GM12878 (cell line): Measurements from ENCODE around the gene STAG1. TPM values are rescaled to one million over a fixed set of nuclear protein-coding genes. Genes with fewer than 3 reads are reported as not detected.

Source experiments
- ATAC-seq: fragments of 200-7000 bp; cut with Tn5 transposase; 3 replicates; pipeline ENCODE4 v1.9.1; 2020; ENCODE audit warnings: mild to moderate bottlenecking, moderate library complexity
- BruUV-seq: library from RNA; stranded (reverse); fragments of 400-500 nt; replicated peaks from 2 replicates; lab custom pipeline; 2021; lab: Mats Ljungman, UMichigan
- CTCF ChIA-PET: fragments of 300-600 bp; sonication (Branson Sonifier 250); formaldehyde crosslinking; extraction: SDS; loops from one replicate; lab custom pipeline; 2021; ENCODE audit warnings: inconsistent platforms; lab: Yijun Ruan, JAX
- POLR2A ChIA-PET: fragments of 350-600 bp; formaldehyde crosslinking; extraction: SDS; loops from one replicate; lab custom pipeline; 2021; ENCODE audit warnings: inconsistent platforms; lab: Charles Lee
- RAD21 ChIA-PET: fragments of 300-600 bp; sonication (Branson Sonifier 250); formaldehyde crosslinking; loops from one replicate; lab custom pipeline; 2023; ENCODE audit warnings: antibody characterized with exemption; ENCODE audit not compliant: unreplicated experiment; lab: Charles Lee
- SMC1A ChIA-PET: fragments of 300-600 bp; sonication (Branson Sonifier 250); formaldehyde crosslinking; loops from one replicate; lab custom pipeline; 2023; ENCODE audit not compliant: unreplicated experiment, uncharacterized antibody; lab: Charles Lee
- DNase-seq: peaks from one replicate; pipeline ENCODE4 v3.0.0-alpha.2; 2011; ENCODE audit warnings: low read depth, low spot score
- FAIRE-seq: peaks from 3 replicates; lab custom pipeline; 2011; peaks lifted over from hg19 to GRCh38; lab: Jason Lieb, UNC
- H2AFZ ChIP-seq: 2 replicates; pipeline ENCODE4 v1.6.0; 2011; ENCODE audit warnings: low read depth, low read length, control low read depth; ENCODE audit not compliant: control insufficient read depth
- H3K27ac ChIP-seq: 2 replicates; pipeline ENCODE4 v1.5.1; 2011; ENCODE audit warnings: control low read depth; ENCODE audit not compliant: control insufficient read depth, insufficient read depth
- H3K27me3 ChIP-seq, 2 experiments: replicated peaks in 1 of 2; 2 replicates each; pipeline versions ENCODE4 v1.6.0 to v1.6.1; 2011; ENCODE audit warnings: low read length in 1 of 2; ENCODE audit not compliant: control insufficient read depth in 2 of 2, insufficient read depth in 2 of 2
- H3K36me3 ChIP-seq, 2 experiments: 2 replicates each; pipeline ENCODE4 v1.5.1; 2011; ENCODE audit warnings: low read length in 1 of 2; ENCODE audit not compliant: control insufficient read depth in 2 of 2, insufficient read depth in 2 of 2
- H3K4me1 ChIP-seq: 2 replicates; pipeline ENCODE4 v1.6.1; 2011; ENCODE audit warnings: mild to moderate bottlenecking, low read length, moderate library complexity, mixed read lengths; ENCODE audit not compliant: control insufficient read depth, insufficient read depth
- H3K4me2 ChIP-seq: 2 replicates; pipeline ENCODE4 v1.6.0; 2011; ENCODE audit warnings: control low read depth; ENCODE audit not compliant: control insufficient read depth, insufficient read depth
- H3K4me3 ChIP-seq: fragments of 200-600 bp; sonication (generic); 2 replicates; pipeline ENCODE4 v1.5.1; 2016
- H3K79me2 ChIP-seq: 2 replicates; pipeline ENCODE4 v1.6.0; 2011; ENCODE audit warnings: low read length; ENCODE audit not compliant: control insufficient read depth, insufficient read depth
- H3K9ac ChIP-seq: 2 replicates; pipeline ENCODE4 v1.8.0; 2011; ENCODE audit warnings: low read length, control low read depth, mixed read lengths; ENCODE audit not compliant: control insufficient read depth, insufficient read depth
- H3K9me3 ChIP-seq: replicated peaks from 3 replicates; pipeline ENCODE4 v1.5.1; 2011; ENCODE audit warnings: mild to moderate bottlenecking, low read length; ENCODE audit not compliant: control insufficient read depth, insufficient read depth
- H4K20me1 ChIP-seq: 2 replicates; pipeline ENCODE4 v1.6.0; 2011; ENCODE audit not compliant: control insufficient read depth, insufficient read depth
- BRCA1 ChIP-seq: IDR thresholded peaks from 2 replicates; pipeline ENCODE4 v1.6.1; 2011; ENCODE audit warnings: low read depth, low read length, improper control_type of control experiment
- CHD4 ChIP-seq: fragments of 200-600 bp; sonication (generic); IDR thresholded peaks from 2 replicates; pipeline ENCODE4 v1.6.1; 2016; ENCODE audit warnings: mild to moderate bottlenecking
- HCFC1 ChIP-seq: fragments of 150-350 bp; IDR thresholded peaks from 2 replicates; pipeline ENCODE4 v1.6.1; 2014; ENCODE audit warnings: low read length
- IRF4 ChIP-seq: IDR thresholded peaks from 2 replicates; pipeline ENCODE4 v1.6.1; 2011; ENCODE audit warnings: low read depth, low read length
- KDM1A ChIP-seq: fragments of 200-600 bp; sonication (generic); IDR thresholded peaks from 2 replicates; pipeline ENCODE4 v1.6.1; 2016; ENCODE audit warnings: borderline replicate concordance
- MXI1 ChIP-seq: fragments of 150-350 bp; IDR thresholded peaks from 2 replicates; pipeline ENCODE4 v1.6.1; 2011; ENCODE audit warnings: low read depth, mild to moderate bottlenecking, inconsistent platforms, low read length, improper control_type of control experiment
- POU2F2 ChIP-seq: IDR thresholded peaks from 3 replicates; pipeline ENCODE4 v1.6.1; 2011; ENCODE audit warnings: low read depth, mild to moderate bottlenecking, low read length, borderline replicate concordance
- SIN3A ChIP-seq: IDR thresholded peaks from 2 replicates; pipeline ENCODE4 v1.6.1; 2012; ENCODE audit warnings: low read depth, low read length, improper control_type of control experiment
- SMC3 ChIP-seq: IDR thresholded peaks from 2 replicates; pipeline ENCODE4 v1.6.1; 2011; ENCODE audit warnings: low read length, improper control_type of control experiment, borderline replicate concordance
- ZNF217 ChIP-seq: fragments of 450-650 bp; IDR thresholded peaks from 2 replicates; pipeline ENCODE4 v1.6.1; 2017; ENCODE audit warnings: antibody characterized with exemption, mild to moderate bottlenecking
- WGBS: methylation state at CpG from one replicate; pipeline ENCODE4 v1.1.6; 2016; ENCODE audit warnings: low lambda C conversion rate; ENCODE audit not compliant: insufficient replicate concordance, insufficient coverage; ENCODE audit errors: missing lambda C conversion rate; 5-methylcytosine and 5-hydroxymethylcytosine counted together
- in situ Hi-C: fragments of 300-500 bp; cut with MboI; formaldehyde crosslinking; loops from 9 replicates; pipeline ENCODE4 v1.14.3; 2018; ENCODE audit warnings: mixed read lengths
- intact Hi-C: fragments of 100-400 bp; cut with micrococcal nuclease; formaldehyde crosslinking; loops from one replicate; pipeline ENCODE4 v1.14.2; 2022; ENCODE audit not compliant: unreplicated experiment
- polyA plus RNA-seq, 11 experiments: library from polyadenylated mRNA; depleted of rRNA in 4 of 11; unstranded in 6 of 11; stranded (reverse) in 5 of 11; fragments of >200 nt; fragmentation: Nextera tagmentation in 4 of 11; fragmentation: Illumina TruSeq in 1 of 11; extraction: Ambion mirVana in 4 of 11; extraction: Trizol in 1 of 11; gene quantifications; 1 replicate in 1 of 11; 2 replicates in 10 of 11; pipeline versions ENCODE4 v1.2.1 to v1.2.3, GENCODE V29; 2011 to 2016; ENCODE audit warnings: inconsistent platforms in 2 of 11, missing spikeins in 2 of 11, low read depth in 1 of 11
- total RNA-seq, 4 experiments: library from RNA; depleted of rRNA in 3 of 4; stranded (reverse); fragments of >200 nt in 3 of 4; fragmentation: Illumina TruSeq in 1 of 4; extraction: Trizol in 1 of 4; gene quantifications; 2 replicates each; pipeline versions ENCODE4 v1.2.1 to v1.2.3, GENCODE V29; 2013 to 2021
- TF ChIP-seq, protein P1 (sequence below): IDR thresholded peaks from 2 replicates; pipeline ENCODE4 v1.6.1; 2012; ENCODE audit warnings: low read depth, low read length, improper control_type of control experiment
- TF ChIP-seq, protein P2 (sequence below): fragments of 450-650 bp; IDR thresholded peaks from 2 replicates; pipeline ENCODE4 v1.6.1; 2017; ENCODE audit warnings: mild to moderate bottlenecking, low read depth, inconsistent platforms; ENCODE audit not compliant: poor library complexity, severe bottlenecking
- TF ChIP-seq, protein P3 (sequence below): fragments of 450-650 bp; formaldehyde crosslinking; IDR thresholded peaks from 2 replicates; pipeline ENCODE4 v1.4.0; 2020; ENCODE audit warnings: mild to moderate bottlenecking, moderate library complexity
- TF ChIP-seq, protein P4 (sequence below): fragments of 450-650 bp; conservative IDR thresholded peaks from 2 replicates; pipeline ENCODE4 v1.6.1; 2017; ENCODE audit warnings: mild to moderate bottlenecking, moderate library complexity
- TF ChIP-seq, protein P5 (sequence below): fragments of 450-650 bp; IDR thresholded peaks from 2 replicates; pipeline ENCODE4 v1.6.1; 2017; ENCODE audit warnings: borderline replicate concordance

Gene STAG1
- total and polyA plus RNA-seq, 10 of the 15 experiments (the other 5 are each of a cell fraction or from before 2014, with no cell fraction given) = 4.4 to 30.1 (median 20.2) TPM

DNA sequence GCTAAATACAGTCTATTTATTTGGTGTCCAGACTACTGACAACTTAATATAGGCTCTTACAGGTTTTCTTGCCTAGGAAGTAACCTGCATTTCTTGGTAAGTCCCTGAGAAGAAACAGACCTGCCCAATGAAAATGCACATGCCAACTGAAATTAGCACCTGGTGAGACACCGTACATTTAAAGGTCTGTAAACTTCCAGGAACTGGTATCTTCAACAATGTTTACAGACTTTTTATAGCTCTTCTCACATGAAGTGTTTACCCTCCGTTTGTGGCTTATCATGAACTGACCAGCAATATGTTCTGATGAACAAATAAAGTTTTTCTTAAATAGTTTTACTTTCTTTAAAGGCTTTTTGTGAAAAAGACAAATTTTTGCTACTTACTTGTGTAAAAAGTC lies 408.7 kb downstream of the STAG1 start:
- in situ Hi-C loops (no loop called here), intact Hi-C loops (no loop called here)
- ChIA-PET SMC1A (interaction anchor here (0.8 to 1.4 kb wide), 3 partner anchors 11 to 389 kb away, joined by 3 read pairs; no protein-coding TSS in a partner anchor), POLR2A (no interaction called here), CTCF (interaction anchor here (1.2 kb wide), 1 partner anchor 8 kb away, joined by 3 read pairs; no protein-coding TSS in a partner anchor), RAD21 (interaction anchor here (0.6 kb wide), 1 partner anchor 9 kb away, joined by 3 read pairs; no protein-coding TSS in a partner anchor)
- no peak overlapping the region for H2AFZ ChIP-seq
- no peaks in the 10 kb centered on the region for H4K20me1 ChIP-seq
- no peak overlapping the region for H3K9ac ChIP-seq
- H3K27ac ChIP-seq = no peak overlapping the region
- H3K79me2 ChIP-seq = no peaks in the 10 kb centered on the region
- H3K9me3 ChIP-seq = no peaks in the 10 kb centered on the region
- WGBS = 34% methylated on average over 2 of the region's 2 CpGs
- no peak for FAIRE-seq
- ATAC-seq = no peak
- no peak overlapping the region for H3K4me3 ChIP-seq
- DNase-seq = no peak
- no peaks in the 10 kb centered on the region for H3K4me1 ChIP-seq
- H3K4me2 ChIP-seq = no peak overlapping the region
- no peaks in the 10 kb centered on the region for H3K27me3 ChIP-seq
- H3K36me3 ChIP-seq = peaks cover 0 to 8% of the 10 kb centered on the region in 2 experiments; a peak in 1 of 4 replicates
- BruUV-seq = no TSS peak
- TF ChIP-seq, protein P1, sequence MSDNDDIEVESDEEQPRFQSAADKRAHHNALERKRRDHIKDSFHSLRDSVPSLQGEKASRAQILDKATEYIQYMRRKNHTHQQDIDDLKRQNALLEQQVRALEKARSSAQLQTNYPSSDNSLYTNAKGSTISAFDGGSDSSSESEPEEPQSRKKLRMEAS = no peak
- TF ChIP-seq POU2F2 = no peak
- TF ChIP-seq, protein P2, sequence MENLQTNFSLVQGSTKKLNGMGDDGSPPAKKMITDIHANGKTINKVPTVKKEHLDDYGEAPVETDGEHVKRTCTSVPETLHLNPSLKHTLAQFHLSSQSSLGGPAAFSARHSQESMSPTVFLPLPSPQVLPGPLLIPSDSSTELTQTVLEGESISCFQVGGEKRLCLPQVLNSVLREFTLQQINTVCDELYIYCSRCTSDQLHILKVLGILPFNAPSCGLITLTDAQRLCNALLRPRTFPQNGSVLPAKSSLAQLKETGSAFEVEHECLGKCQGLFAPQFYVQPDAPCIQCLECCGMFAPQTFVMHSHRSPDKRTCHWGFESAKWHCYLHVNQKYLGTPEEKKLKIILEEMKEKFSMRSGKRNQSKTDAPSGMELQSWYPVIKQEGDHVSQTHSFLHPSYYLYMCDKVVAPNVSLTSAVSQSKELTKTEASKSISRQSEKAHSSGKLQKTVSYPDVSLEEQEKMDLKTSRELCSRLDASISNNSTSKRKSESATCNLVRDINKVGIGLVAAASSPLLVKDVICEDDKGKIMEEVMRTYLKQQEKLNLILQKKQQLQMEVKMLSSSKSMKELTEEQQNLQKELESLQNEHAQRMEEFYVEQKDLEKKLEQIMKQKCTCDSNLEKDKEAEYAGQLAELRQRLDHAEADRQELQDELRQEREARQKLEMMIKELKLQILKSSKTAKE = no peak
- no peak for TF ChIP-seq BRCA1
- TF ChIP-seq, protein P3, sequence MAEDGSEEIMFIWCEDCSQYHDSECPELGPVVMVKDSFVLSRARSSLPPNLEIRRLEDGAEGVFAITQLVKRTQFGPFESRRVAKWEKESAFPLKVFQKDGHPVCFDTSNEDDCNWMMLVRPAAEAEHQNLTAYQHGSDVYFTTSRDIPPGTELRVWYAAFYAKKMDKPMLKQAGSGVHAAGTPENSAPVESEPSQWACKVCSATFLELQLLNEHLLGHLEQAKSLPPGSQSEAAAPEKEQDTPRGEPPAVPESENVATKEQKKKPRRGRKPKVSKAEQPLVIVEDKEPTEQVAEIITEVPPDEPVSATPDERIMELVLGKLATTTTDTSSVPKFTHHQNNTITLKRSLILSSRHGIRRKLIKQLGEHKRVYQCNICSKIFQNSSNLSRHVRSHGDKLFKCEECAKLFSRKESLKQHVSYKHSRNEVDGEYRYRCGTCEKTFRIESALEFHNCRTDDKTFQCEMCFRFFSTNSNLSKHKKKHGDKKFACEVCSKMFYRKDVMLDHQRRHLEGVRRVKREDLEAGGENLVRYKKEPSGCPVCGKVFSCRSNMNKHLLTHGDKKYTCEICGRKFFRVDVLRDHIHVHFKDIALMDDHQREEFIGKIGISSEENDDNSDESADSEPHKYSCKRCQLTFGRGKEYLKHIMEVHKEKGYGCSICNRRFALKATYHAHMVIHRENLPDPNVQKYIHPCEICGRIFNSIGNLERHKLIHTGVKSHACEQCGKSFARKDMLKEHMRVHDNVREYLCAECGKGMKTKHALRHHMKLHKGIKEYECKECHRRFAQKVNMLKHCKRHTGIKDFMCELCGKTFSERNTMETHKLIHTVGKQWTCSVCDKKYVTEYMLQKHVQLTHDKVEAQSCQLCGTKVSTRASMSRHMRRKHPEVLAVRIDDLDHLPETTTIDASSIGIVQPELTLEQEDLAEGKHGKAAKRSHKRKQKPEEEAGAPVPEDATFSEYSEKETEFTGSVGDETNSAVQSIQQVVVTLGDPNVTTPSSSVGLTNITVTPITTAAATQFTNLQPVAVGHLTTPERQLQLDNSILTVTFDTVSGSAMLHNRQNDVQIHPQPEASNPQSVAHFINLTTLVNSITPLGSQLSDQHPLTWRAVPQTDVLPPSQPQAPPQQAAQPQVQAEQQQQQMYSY (CRISPR knock-in tag) = no peak
- TF ChIP-seq CHD4 = no peak
- no peak for TF ChIP-seq KDM1A
- TF ChIP-seq SMC3 = no peak
- TF ChIP-seq ZNF217 = no peak
- no peak for TF ChIP-seq HCFC1
- TF ChIP-seq IRF4 = no peak
- TF ChIP-seq SIN3A = no peak
- TF ChIP-seq MXI1 = no peak
- TF ChIP-seq, protein P4, sequence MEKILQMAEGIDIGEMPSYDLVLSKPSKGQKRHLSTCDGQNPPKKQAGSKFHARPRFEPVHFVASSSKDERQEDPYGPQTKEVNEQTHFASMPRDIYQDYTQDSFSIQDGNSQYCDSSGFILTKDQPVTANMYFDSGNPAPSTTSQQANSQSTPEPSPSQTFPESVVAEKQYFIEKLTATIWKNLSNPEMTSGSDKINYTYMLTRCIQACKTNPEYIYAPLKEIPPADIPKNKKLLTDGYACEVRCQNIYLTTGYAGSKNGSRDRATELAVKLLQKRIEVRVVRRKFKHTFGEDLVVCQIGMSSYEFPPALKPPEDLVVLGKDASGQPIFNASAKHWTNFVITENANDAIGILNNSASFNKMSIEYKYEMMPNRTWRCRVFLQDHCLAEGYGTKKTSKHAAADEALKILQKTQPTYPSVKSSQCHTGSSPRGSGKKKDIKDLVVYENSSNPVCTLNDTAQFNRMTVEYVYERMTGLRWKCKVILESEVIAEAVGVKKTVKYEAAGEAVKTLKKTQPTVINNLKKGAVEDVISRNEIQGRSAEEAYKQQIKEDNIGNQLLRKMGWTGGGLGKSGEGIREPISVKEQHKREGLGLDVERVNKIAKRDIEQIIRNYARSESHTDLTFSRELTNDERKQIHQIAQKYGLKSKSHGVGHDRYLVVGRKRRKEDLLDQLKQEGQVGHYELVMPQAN = no peak
- TF ChIP-seq, protein P5, sequence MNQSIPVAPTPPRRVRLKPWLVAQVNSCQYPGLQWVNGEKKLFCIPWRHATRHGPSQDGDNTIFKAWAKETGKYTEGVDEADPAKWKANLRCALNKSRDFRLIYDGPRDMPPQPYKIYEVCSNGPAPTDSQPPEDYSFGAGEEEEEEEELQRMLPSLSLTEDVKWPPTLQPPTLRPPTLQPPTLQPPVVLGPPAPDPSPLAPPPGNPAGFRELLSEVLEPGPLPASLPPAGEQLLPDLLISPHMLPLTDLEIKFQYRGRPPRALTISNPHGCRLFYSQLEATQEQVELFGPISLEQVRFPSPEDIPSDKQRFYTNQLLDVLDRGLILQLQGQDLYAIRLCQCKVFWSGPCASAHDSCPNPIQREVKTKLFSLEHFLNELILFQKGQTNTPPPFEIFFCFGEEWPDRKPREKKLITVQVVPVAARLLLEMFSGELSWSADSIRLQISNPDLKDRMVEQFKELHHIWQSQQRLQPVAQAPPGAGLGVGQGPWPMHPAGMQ = no peak
